DOHH2 (cell line): ENCODE results near the gene AMPD3.

ENCODE experiments used
- H3F3A ChIP-seq: fragments of 200-600 bp; sonication (generic), shearing (Covaris generic); 2 replicates; pipeline ENCODE4 v1.6.0; 2016; ENCODE audit warnings: antibody characterized with exemption, mild to moderate bottlenecking; ENCODE audit not compliant: control insufficient read depth, insufficient read depth
- H3K27ac ChIP-seq: fragments of 200-600 bp; sonication (generic); 2 replicates; pipeline ENCODE4 v1.5.1; 2014; ENCODE audit warnings: low read depth, mild to moderate bottlenecking, low read length, moderate library complexity
- H3K27me3 ChIP-seq: fragments of 200-600 bp; sonication (generic); 2 replicates; pipeline ENCODE4 v1.6.1; 2014; ENCODE audit warnings: mild to moderate bottlenecking, low read length, mixed read lengths; ENCODE audit not compliant: control insufficient read depth
- H3K36me3 ChIP-seq: fragments of 200-600 bp; sonication (generic); 2 replicates; pipeline ENCODE4 v1.6.1; 2014; ENCODE audit warnings: mild to moderate bottlenecking, low read length, moderate library complexity, mixed read lengths; ENCODE audit not compliant: control insufficient read depth
- H3K4me1 ChIP-seq: fragments of 200-600 bp; sonication (generic); 2 replicates; pipeline ENCODE4 v1.6.1; 2014; ENCODE audit warnings: mild to moderate bottlenecking, low read length, mixed read lengths; ENCODE audit not compliant: control insufficient read depth
- H3K4me2 ChIP-seq: fragments of 200-600 bp; sonication (generic); 2 replicates; pipeline ENCODE4 v1.6.0; 2014; ENCODE audit warnings: mild to moderate bottlenecking, low read length, moderate library complexity
- H3K4me3 ChIP-seq: fragments of 200-600 bp; sonication (generic); 2 replicates; pipeline ENCODE4 v1.5.1; 2014; ENCODE audit warnings: mild to moderate bottlenecking, low read length, mixed read lengths
- H3K79me2 ChIP-seq: fragments of 200-600 bp; sonication (generic); 2 replicates; pipeline ENCODE4 v1.6.1; 2014; ENCODE audit warnings: mild to moderate bottlenecking, low read length, mixed read lengths; ENCODE audit not compliant: control insufficient read depth
- H3K9me2 ChIP-seq: fragments of 200-600 bp; sonication (generic); replicated peaks from 2 replicates; pipeline ENCODE4 v1.6.1; 2014; ENCODE audit warnings: mild to moderate bottlenecking, low read length, mixed read lengths; ENCODE audit not compliant: control insufficient read depth
- H3K9me3 ChIP-seq: fragments of 200-600 bp; sonication (generic); 2 replicates; pipeline ENCODE4 v1.6.1; 2014; ENCODE audit warnings: antibody characterized with exemption, low read length, mixed read lengths; ENCODE audit not compliant: control insufficient read depth, insufficient read depth
- H4K20me1 ChIP-seq: fragments of 200-600 bp; sonication (generic); 2 replicates; pipeline ENCODE4 v1.6.0; 2014; ENCODE audit warnings: low read depth, mild to moderate bottlenecking, antibody characterized with exemption, low read length, moderate library complexity; ENCODE audit not compliant: control insufficient read depth, insufficient read depth
- EZH2phosphoT487 ChIP-seq: fragments of 200-600 bp; sonication (generic); IDR thresholded peaks from 2 replicates; pipeline ENCODE4 v1.6.1; 2017; ENCODE audit warnings: borderline replicate concordance, mild to moderate bottlenecking, antibody characterized with exemption, low read length, moderate library complexity, mixed read lengths
- TF ChIP-seq, protein P1 (sequence below): fragments of 200-600 bp; sonication (generic); IDR thresholded peaks from one replicate; pipeline ENCODE4 v1.5.1; 2014; ENCODE audit warnings: antibody characterized with exemption, mild to moderate bottlenecking, low read depth, low read length; ENCODE audit not compliant: poor library complexity, severe bottlenecking

Gene AMPD3

GRCh38 chr11:10538924-10539323 is 83.9 kb downstream of the AMPD3 start:
- no peaks in the 10 kb centered on the region for H3K9me2 ChIP-seq
- H3F3A ChIP-seq: no peaks in the 10 kb centered on the region
- no peak overlapping the region for H3K4me3 ChIP-seq
- no peak overlapping the region for H3K4me2 ChIP-seq
- H4K20me1 ChIP-seq: no peaks in the 10 kb centered on the region
- TF ChIP-seq, protein P1, sequence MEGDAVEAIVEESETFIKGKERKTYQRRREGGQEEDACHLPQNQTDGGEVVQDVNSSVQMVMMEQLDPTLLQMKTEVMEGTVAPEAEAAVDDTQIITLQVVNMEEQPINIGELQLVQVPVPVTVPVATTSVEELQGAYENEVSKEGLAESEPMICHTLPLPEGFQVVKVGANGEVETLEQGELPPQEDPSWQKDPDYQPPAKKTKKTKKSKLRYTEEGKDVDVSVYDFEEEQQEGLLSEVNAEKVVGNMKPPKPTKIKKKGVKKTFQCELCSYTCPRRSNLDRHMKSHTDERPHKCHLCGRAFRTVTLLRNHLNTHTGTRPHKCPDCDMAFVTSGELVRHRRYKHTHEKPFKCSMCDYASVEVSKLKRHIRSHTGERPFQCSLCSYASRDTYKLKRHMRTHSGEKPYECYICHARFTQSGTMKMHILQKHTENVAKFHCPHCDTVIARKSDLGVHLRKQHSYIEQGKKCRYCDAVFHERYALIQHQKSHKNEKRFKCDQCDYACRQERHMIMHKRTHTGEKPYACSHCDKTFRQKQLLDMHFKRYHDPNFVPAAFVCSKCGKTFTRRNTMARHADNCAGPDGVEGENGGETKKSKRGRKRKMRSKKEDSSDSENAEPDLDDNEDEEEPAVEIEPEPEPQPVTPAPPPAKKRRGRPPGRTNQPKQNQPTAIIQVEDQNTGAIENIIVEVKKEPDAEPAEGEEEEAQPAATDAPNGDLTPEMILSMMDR: no peak
- TF ChIP-seq EZH2phosphoT487: no peak
- H3K27ac ChIP-seq: no peak overlapping the region
- H3K27me3 ChIP-seq: no peaks in the 10 kb centered on the region
- H3K9me3 ChIP-seq: peaks cover 12% of the 10 kb centered on the region
- no peaks in the 10 kb centered on the region for H3K36me3 ChIP-seq
- H3K4me1 ChIP-seq: peaks cover 38% of the 10 kb centered on the region
- peaks cover 17% of the 10 kb centered on the region for H3K79me2 ChIP-seq

DNA sequence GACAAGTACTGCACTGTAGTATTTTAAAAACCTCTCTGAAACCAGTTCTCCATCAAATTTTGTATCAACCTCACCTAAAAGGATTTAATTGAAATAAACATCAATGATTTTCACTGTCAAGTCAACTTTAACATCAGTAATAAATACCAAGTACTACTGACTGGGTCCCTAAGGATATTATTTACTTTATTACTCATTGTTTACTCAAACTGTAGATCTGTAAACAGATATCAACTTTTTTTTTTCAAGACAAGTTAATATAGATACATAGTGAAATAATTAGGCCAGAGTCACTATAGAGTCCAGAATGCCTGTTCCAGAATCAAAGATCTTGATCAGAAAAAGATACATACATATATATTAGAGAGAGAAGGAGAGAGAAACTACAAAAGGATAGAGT is 84.3 kb downstream of the AMPD3 start:
- no peak overlapping the region; the same call in 1 of the 2 replicates for H3K4me2 ChIP-seq

DNA sequence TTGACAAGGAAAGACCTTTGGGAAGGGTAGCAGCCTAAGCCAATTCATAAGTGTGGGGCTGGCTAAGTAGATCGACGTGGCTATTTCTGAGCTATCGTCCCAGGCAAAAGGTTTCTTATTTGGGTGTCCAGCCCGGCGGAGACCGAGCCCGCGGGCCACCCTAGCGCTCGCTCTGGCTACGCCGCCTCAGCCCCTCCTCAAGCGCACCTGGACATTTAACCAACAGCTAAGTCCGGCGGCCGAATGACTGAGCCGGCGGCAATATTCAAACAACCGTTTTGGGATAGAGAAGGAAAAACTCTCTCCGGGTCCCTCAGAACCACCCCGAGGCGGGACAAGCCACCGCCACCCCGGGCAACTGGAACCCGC is 85.5 kb downstream of the AMPD3 start:
- peaks cover 40% of the 10 kb centered on the region for H3K4me1 ChIP-seq
- H3K4me3 ChIP-seq: peak overlapping the region; percentile 86
- peaks cover 17% of the 10 kb centered on the region for H3K79me2 ChIP-seq
- peaks cover 21% of the 10 kb centered on the region for H3K9me3 ChIP-seq
- H3K36me3 ChIP-seq: no peaks in the 10 kb centered on the region
- TF ChIP-seq, protein P1: no peak
- no peak for TF ChIP-seq EZH2phosphoT487
- H3K9me2 ChIP-seq: no peaks in the 10 kb centered on the region
- peak overlapping the region; percentile 74 for H3K4me2 ChIP-seq
- no peaks in the 10 kb centered on the region for H3K27me3 ChIP-seq
- H3F3A ChIP-seq: peaks cover 4% of the 10 kb centered on the region; the same call in 1 of the 2 replicates
- no peak overlapping the region for H3K27ac ChIP-seq
- H4K20me1 ChIP-seq: no peaks in the 10 kb centered on the region

More for the DNA sequence above, 84.3 kb downstream of the AMPD3 start:
- Histone ChIP-seq H3K4me1 (peaks cover 36% of the 10 kb centered on the region), H3K27ac (no peak overlapping the region), H3K4me3 (no peak overlapping the region), H3K27me3 (no peaks in the 10 kb centered on the region), H3F3A (no peaks in the 10 kb centered on the region), H3K9me3 (peaks cover 16% of the 10 kb centered on the region), H3K9me2 (no peaks in the 10 kb centered on the region), H3K36me3 (no peaks in the 10 kb centered on the region), H4K20me1 (no peaks in the 10 kb centered on the region), H3K79me2 (peaks cover 17% of the 10 kb centered on the region)
- TF ChIP-seq EZH2phosphoT487: no peak
- TF ChIP-seq, protein P1: no peak
